ENCODE data around the gene GIPC1.
"Not testable (repeated sequence)": the region's sequence is repeated elsewhere in the genome, so short reads cannot be mapped to it uniquely, and the experiment has no call there.

GIPC1 gene

DNA sequence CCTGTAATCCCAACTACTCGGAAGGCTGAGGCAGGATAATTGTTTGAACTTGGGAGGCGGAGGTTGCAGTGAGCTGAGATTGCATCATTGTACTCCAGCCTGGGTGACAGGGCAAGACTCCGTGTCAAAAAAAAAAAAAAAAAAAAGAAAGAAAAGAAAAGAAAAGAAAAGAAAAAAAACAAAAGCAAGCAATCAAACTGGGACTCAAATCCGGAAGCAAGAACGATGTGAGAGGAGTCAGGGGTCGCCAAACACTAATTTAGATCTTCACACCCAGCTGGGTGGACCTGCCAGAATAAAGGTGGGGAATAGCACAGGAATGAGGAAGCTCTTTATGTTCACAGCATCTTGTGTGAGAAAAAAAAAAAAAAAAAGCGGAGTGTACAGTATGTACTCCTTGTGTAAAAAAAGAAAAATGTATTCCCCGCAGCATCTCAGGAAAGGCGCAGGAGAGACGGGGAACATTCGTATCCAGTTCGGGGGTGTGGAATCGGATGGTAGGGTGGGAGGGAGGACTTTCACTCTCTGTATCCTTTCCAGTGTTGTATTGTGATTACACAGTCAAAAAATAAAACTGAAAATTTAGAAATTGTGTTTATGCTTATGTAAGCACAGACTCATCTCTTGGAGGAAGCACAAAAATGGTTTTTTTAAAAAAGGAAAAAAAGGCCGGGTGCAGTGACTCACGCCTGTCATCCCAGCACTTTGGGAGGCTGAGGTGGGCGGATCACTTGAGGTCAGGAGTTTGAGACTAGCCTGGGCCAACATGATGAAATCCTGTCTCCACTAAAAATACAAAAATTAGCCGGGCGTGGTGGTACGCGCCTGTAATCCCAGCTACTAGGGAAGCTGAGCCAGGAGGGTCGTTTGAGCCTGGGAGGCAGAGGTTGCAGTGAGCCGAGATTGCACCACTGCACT lies 14.6 kb upstream of the GIPC1 start:
- Mint-ChIP-seq H3K36me3 (peaks cover 48% of the 10 kb centered on the region), H3K4me3 (no peak overlapping the region), H3K9me3 (no peaks in the 10 kb centered on the region), H3K4me1 (peaks cover 45% of the 10 kb centered on the region), H3K27ac (peak overlapping the region; percentile 52)
- ATAC-seq: no peak
- no peak for DNase-seq (ENCODE audit: low spot score in 2 of 2)

DNA sequence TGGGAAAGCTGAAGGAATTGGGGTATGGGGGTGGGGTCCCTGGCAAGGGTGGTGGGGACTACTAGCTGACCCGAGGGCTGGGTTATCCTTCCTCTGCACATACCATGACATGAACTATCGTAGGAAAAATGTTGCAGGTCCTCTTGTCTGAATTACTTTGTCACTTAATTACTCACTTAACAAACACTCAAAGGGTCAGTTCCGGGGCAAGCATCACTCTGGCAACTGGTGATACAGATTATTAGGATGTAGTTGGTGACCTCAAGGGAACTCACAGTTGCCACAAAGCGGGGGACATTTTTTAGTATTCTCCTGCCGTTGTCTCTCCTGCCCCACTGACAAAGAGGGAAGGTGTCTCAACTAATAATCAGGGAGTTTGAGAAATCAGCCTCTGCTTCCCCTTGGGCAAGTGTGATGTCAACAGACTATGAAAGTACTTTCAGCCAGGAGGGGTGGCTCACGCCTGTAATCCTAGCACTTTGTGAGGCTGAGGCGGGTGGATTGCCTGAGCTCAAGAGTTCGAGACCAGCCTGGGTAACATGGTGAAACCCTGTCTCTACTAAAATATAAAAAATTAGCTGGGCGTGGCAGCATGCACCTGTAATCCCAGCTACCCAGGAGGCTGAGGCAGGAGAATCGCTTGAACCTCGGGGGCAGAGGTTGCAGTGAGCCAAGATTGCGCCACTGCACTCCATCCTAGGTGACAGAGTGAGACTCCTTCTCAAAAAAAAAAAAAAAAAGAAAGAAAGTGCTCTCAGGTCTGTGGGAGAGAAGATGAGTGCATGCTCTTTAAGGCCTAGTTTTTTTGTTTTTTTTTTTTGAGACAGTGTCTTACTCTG lies 12.0 kb upstream of the GIPC1 start:
- Mint-ChIP-seq H3K9me3 (no peaks in the 10 kb centered on the region), H3K4me1 (peaks cover 45% of the 10 kb centered on the region), H3K27ac (peak overlapping the region; percentile 83), H3K4me3 (peak overlapping the region; percentile 4), H3K36me3 (peaks cover 22% of the 10 kb centered on the region)
- DNase-seq (ENCODE audit: low spot score in 2 of 2): no peak
- ATAC-seq: no peak

DNA sequence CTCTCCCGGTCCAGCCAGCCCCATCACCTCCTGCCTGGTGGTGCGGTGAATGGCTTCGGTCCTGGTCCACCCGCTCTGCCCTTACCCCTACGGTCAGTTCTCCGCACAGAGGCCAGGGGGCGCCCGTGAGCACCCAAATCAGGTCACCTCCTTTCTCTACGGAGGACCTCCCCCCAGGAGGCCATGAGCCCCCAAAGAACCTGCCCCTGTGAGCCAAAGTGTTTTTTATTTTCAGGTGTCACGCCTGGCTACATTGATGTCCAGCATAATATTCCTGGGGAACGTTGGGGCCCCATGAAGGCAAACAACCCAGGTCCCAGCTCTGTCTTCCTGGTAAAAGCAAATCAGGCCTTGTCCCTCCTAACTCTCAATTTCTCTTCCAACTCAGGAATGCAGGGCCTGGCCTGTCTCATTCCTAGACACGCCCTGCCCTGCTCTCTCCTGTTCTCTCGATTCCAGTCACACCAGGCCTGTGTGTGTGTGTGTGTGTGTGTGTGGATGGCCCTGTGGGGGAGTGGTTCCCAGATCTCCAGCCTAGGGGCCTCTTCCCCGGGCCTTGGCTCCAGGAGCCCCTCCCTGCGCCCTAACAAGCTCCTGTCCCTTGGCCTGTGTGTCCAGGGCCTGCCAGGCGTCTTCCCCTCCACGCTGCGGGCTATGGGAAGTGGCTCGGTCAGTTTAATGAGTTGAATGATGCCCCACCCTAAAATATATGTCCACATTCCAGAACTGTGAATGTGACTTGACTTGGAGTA lies 9.7 kb upstream of the GIPC1 start:
- Mint-ChIP-seq H3K9me3 (no peaks in the 10 kb centered on the region), H3K4me1 (peaks cover 38% of the 10 kb centered on the region), H3K4me3 (no peak overlapping the region), H3K36me3 (peaks cover 5% of the 10 kb centered on the region), H3K27ac (peak overlapping the region; percentile 67)
- ATAC-seq: peak; percentile 88
- DNase-seq (ENCODE audit: low spot score in 2 of 2): peak; percentile 74 to 90

DNA sequence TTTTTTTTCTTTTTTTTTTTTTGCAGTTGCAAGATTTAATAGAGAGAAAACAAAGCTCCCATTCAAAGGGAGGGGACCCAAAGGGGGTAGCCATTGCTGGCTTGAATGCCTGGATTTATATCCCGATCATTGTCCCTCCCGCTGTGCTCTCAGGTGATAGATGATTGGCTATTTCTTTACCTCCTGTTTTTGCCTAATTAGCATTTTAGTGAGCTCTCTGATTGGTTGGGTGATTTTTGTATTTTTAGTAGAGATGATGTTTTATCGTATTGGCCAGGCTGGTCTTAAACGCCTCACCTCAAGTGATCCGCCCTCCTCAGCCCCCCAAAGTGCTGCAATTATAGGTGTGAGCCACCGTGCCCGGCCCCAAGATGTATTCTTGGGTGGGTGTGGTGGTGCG lies 8.6 kb upstream of the GIPC1 start:
- not testable (repeated sequence) for H3K9me3 Mint-ChIP-seq; DNase-seq (ENCODE audit: low spot score in 2 of 2); H3K36me3 Mint-ChIP-seq; H3K27ac Mint-ChIP-seq; ATAC-seq; H3K4me3 Mint-ChIP-seq
- H3K4me1 Mint-ChIP-seq: peaks cover 38% of the 10 kb centered on the region

DNA sequence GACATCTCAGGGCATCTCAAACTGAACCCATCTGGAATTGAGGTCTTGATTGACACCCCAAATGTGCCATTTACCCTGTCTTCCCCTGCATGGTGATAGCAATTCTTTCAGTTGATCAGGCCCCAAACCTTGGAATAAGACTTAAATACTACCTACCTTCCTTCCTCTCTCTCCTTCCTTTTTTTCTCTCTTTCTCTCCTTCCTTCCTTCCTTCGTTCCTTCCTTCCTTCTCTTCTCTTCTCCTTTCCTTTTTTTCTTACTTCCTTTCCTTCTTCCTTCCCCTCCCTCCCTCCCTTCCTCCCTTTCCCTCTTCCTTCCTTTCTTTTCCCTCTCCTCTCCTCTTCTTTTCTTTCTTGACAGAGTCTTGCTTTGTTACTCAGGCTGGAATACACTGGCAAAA lies 7.4 kb upstream of the GIPC1 start:
- no peak for DNase-seq (ENCODE audit: low spot score in 2 of 2)
- no peak for ATAC-seq
- peaks cover 38% of the 10 kb centered on the region for H3K4me1 Mint-ChIP-seq
- no peaks in the 10 kb centered on the region for H3K9me3 Mint-ChIP-seq
- peak overlapping the region; percentile 35 for H3K27ac Mint-ChIP-seq
- H3K36me3 Mint-ChIP-seq: no peaks in the 10 kb centered on the region
- no peak overlapping the region for H3K4me3 Mint-ChIP-seq

DNA sequence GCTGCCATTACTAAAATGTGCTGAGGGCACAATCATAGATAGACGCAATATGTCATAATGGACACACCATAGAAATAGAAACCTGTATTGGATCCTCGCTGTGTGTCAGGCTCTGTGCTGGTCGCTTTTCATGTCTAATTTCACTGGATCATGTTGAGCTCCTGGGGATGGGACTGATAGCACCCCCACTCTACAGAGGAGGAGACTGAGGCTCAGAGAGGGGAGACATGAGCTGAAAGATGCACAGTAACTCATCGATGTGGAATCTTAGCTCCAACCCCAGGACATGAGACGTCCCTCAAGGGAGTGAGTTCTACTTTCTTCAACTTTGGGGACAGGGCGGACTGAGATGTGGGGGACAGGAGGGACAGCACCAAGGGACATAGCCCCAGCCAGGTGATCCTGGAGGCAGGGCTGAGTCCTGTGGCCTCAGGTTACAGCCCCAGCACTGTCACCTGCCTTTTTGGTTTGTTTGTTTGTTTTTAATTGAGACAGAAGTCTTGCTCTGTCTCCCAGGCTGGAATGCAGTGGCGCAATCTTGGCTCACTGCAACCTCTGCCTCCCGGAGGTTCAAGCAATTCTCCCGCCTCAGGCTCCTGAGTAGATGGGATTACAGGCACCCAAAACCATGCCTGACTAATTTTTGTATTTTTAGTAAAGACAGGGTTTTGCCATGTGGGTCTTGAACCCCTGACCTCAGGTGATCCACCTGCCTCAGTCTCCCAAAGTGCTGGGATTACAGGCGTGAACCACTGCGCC lies 6.6 kb upstream of the GIPC1 start:
- no peak overlapping the region for H3K4me3 Mint-ChIP-seq
- ATAC-seq: no peak
- H3K4me1 Mint-ChIP-seq: peaks cover 35% of the 10 kb centered on the region
- no peak for DNase-seq (ENCODE audit: low spot score in 2 of 2)
- H3K9me3 Mint-ChIP-seq: no peaks in the 10 kb centered on the region
- H3K36me3 Mint-ChIP-seq: no peaks in the 10 kb centered on the region
- no peak overlapping the region for H3K27ac Mint-ChIP-seq

DNA sequence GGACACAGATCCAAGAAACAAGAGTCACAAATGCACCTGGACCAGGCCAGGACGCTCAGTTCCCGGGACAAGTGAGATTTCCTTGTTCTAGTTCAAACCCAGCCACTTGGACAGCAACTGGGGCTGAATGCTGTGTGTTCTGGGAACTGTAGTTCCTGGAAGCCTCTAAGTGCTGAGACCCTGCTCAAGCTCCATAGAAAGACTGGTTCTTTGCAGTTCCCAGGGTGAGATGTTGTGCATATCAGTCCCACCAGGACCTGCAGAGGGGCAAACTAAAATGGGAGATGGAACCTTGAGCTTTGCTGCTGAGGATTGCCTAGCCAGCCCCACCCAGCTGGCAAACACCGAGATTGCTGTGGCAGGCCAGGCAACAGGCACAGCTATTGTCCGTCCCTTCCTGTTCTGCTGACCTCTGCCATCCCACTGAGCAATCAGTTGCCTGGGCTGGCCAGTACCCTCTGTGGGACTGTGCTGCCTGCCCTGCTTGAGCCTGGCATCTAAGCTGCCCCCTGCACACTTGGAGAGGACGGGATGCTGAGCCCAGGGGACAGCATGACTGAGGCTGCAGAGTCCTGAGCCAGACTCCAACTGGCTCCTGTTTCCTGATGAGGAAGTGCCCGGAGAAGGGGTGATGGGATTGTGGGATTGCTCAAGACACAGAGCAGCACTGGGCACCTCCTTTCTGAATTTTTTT lies 1.4 kb upstream of the GIPC1 start:
- peak overlapping the region; percentile 72 for H3K4me3 Mint-ChIP-seq

DNA sequence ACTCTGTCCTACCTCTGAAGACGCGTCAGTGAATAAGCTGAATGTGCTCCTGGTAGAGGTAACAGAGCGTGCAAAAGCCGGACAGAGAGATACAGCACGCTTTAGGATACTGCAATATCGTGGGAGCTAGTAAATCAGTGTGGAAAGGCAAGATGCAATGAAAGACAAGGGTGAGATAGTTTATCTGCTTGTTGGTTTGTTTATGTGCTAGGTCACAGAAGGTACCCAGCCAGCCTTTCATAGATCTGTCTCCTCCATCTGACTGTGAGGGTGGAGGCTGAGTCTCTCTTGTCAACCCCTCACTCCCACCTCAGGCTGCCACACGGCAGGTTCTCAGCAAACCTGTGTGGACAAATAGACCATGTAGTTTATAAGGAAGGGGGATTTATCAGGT lies 904 bp upstream of the GIPC1 start:
- DNase-seq (ENCODE audit: low spot score in 2 of 2) (no peak), ATAC-seq (no peak)
- peaks cover 18% of the 10 kb centered on the region for H3K4me1 Mint-ChIP-seq
- H3K9me3 Mint-ChIP-seq: no peaks in the 10 kb centered on the region
- peaks cover under 1% of the 10 kb centered on the region for H3K36me3 Mint-ChIP-seq
- peak overlapping the region; percentile 72 for H3K4me3 Mint-ChIP-seq
- no peak overlapping the region for H3K27ac Mint-ChIP-seq

More for the DNA sequence above, 1.4 kb upstream of the GIPC1 start:
- DNase-seq (ENCODE audit: low spot score in 2 of 2): no peak
- no peaks in the 10 kb centered on the region for H3K9me3 Mint-ChIP-seq
- no peaks in the 10 kb centered on the region for H3K36me3 Mint-ChIP-seq
- H3K4me1 Mint-ChIP-seq: peaks cover 18% of the 10 kb centered on the region
- no peak overlapping the region for H3K27ac Mint-ChIP-seq
- no peak for ATAC-seq

DNA sequence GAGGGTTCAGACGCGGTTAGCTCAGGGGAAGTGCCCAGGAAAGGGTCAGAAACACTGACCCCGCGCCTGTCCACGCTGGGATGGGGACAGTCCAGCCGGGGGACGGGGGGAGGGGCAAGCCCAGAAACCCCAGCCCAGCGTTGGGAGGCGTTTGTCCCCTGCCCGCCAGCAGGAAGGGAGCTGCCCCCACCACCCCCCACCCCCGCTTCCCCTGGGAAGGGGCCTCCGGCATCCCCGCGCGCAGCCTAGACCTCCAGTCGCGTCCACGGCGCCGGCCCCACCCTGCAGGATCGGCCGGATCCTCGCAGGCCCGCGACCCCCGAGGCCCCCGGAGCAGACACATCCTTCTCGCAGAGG lies 277 bp downstream of the GIPC1 start:
- H3K27ac Mint-ChIP-seq: peak overlapping the region; percentile 76
- ATAC-seq: no peak
- peak overlapping the region; percentile 72 for H3K4me3 Mint-ChIP-seq
- H3K9me3 Mint-ChIP-seq: no peaks in the 10 kb centered on the region
- H3K36me3 Mint-ChIP-seq: peaks cover 8% of the 10 kb centered on the region
- H3K4me1 Mint-ChIP-seq: peaks cover 18% of the 10 kb centered on the region
- DNase-seq (ENCODE audit: low spot score in 2 of 2): no peak

DNA sequence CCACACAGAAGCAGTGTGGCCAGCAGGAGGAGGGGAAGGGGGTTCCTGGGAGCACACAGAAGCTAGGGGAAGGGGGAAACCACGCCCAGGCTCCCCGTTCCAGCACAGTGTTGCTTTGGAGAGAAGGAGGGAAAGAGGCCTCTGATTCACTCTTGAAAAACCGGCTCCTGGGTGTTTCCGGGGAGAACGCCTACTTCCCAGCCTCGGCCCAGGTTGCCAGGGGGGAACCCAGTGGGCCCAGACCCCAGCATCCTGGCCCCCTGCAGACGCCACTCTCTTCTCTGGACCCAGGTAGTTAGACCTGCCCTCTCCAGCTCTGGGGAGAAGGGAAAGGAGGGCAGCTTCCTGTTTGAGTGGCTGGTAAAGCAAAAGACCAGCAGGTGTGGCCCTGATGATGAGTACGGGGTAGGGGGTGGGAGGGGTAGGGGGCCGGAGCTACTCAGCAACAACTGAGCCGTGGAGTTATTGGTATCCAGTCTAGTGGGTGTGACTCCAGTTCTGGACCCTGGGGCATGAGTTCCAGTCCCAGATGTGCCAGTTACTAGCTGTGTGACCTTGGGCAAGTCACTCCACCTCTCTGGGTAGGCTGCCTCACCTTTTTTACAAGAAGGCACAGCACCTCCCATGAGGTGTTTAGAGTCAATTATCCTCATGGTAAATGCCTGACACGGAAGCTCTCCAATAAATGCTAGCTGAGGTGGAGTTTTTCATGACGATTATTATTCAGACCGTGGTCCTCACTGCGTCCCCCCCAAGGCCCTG lies 836 bp downstream of the GIPC1 start:
- DNase-seq (ENCODE audit: low spot score in 2 of 2): no peak
- H3K4me3 Mint-ChIP-seq: peak overlapping the region; percentile 72
- peak; percentile 14 for ATAC-seq
- H3K4me1 Mint-ChIP-seq: peaks cover 18% of the 10 kb centered on the region
- peak overlapping the region; percentile 76 for H3K27ac Mint-ChIP-seq
- H3K36me3 Mint-ChIP-seq: peaks cover 13% of the 10 kb centered on the region
- H3K9me3 Mint-ChIP-seq: no peaks in the 10 kb centered on the region

DNA sequence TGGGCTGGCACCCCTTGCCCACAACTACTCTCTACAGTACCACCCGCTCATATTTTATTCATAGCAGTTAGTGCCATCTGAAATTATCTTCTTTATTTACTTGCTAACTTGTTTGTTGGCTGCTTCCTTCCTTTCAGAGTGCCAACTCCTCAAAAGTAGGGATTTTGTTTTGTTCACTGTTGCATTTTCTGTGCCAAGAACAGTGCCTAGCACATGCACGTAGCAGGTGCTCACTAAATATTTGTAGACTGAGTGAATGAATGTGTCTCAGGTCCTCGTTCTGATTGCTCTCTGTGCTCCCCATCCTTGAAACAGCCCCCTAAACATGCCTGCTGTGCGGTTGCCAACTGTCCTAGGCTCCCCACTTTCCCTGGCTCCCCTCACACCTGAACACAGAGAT lies 1.5 kb downstream of the GIPC1 start:
- DNase-seq (ENCODE audit: low spot score in 2 of 2) (no peak), ATAC-seq (no peak)
- Mint-ChIP-seq H3K9me3 (no peaks in the 10 kb centered on the region), H3K27ac (peak overlapping the region; percentile 76), H3K4me1 (peaks cover 18% of the 10 kb centered on the region), H3K36me3 (peaks cover 20% of the 10 kb centered on the region), H3K4me3 (peak overlapping the region; percentile 72)

DNA sequence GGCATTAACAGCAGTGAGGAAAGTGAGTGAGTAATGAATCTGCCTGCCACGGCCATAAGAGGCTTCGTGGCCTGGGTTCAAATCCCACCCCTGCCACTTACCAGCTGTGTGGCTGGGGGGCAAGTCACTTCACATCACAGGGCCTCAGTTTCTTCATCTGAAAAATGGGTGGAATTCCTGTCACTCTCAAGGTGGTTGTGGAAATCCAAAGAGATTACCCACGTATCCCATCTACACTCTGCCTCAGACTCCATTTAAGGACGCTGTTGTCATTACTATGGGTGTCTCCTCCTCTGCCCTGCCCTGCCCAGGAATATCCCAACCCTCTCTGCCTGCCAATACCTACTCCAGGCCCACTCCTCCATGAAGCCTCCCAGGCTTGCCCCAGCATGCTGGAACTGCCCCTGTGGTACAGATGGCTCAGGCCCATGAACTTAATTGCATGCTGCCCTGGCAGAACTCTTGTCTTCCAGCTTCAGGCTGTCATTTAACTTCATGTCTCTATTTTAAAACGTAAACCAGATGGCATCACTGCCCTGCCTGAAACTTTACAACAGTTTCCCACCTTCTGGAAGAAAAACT lies 3.1 kb downstream of the GIPC1 start:
- Mint-ChIP-seq H3K4me3 (no peak overlapping the region), H3K36me3 (peaks cover 29% of the 10 kb centered on the region), H3K4me1 (peaks cover 18% of the 10 kb centered on the region), H3K9me3 (no peaks in the 10 kb centered on the region), H3K27ac (peak overlapping the region; percentile 51)
- ATAC-seq (no peak), DNase-seq (ENCODE audit: low spot score in 2 of 2) (no peak)

DNA sequence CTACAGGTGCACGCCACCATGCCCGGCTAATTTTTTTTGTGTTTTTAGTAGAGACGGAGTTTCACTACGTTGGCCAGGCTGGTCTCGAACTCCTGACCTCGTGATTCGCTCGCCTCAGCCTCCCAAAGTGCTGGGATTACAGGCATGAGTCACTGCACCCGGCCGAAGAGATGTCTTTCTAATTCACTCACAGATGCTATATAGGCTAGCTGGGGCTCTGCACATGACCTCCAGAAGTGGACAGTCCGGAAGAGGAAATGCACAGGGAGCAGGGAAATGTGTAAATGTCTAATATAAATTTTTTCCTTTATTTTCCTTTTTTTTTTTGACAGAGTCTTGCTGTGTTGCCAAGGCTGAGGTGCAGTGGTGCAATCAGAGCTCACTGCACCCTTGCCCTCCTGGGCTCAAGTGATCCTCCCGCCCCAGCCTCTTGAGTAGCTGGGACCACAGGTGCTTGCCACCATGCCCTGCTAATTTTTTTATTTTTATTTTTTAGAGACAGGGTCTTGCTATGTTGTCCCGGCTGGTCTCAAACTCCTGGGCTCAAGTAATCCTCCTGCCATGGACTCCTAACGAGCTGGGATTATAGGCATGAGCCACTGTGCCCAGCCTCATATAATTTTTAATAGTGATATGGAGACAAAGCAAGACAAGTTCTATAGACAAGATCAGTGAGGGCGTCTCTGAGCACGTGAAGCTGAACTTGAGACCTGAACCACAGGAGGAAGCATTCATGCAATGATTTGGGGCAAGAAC lies 8.4 kb downstream of the GIPC1 start:
- H3K4me3 Mint-ChIP-seq: no peak overlapping the region
- peaks cover 37% of the 10 kb centered on the region for H3K36me3 Mint-ChIP-seq

More for the DNA sequence above, 8.4 kb downstream of the GIPC1 start:
- ATAC-seq (no peak), DNase-seq (ENCODE audit: low spot score in 2 of 2) (no peak)
- peaks cover 7% of the 10 kb centered on the region for H3K4me1 Mint-ChIP-seq
- no peak overlapping the region for H3K27ac Mint-ChIP-seq
- no peaks in the 10 kb centered on the region for H3K9me3 Mint-ChIP-seq

Data from stimulated activated effector memory CD8-positive, alpha-beta T cell treated with anti-CD3 and anti-CD28 coated beads, Interleukin-12 subunit alpha, Interleukin-12 subunit beta, amount 100 ng/mL, for 72 hours (primary cell).